Fibroblast of mammary gland (primary cell): ENCODE results near the gene WDFY2.

ENCODE experiments used
- DNase-seq: peaks from one replicate; pipeline ENCODE4 v3.0.0-alpha.2; 2010; ENCODE audit warnings: low read depth
- H3K4me3 ChIP-seq: 2 replicates; pipeline ENCODE4 v1.5.1; 2011; ENCODE audit warnings: low read depth, mild to moderate bottlenecking, low read length, moderate library complexity; ENCODE audit not compliant: control insufficient read depth
- CTCF ChIP-seq: conservative IDR thresholded peaks from 2 replicates; pipeline ENCODE4 v1.5.1; 2011; ENCODE audit warnings: low read depth, low read length, inconsistent platforms; ENCODE audit not compliant: control insufficient read depth, insufficient read depth

The WDFY2 gene

GRCh38 chr13:51660813-51661212 lies 76.6 kb downstream of the WDFY2 start:
- H3K4me3 ChIP-seq, result no peak overlapping the region
- no peak for DNase-seq
- no peak for TF ChIP-seq CTCF

- DNase-seq, result no peak
- no peak for TF ChIP-seq CTCF
Measured at GRCh38 chr13:51663973-51664957, 80.0 kb downstream of the WDFY2 start.

GRCh38 chr13:51665456-51665855 lies 81.2 kb downstream of the WDFY2 start:
- TF ChIP-seq CTCF, result no peak
- DNase-seq, result no peak
- H3K4me3 ChIP-seq, result no peak overlapping the region

More at GRCh38 chr13:51663973-51664957, 80.0 kb downstream of the WDFY2 start:
- H3K4me3 ChIP-seq, result no peak overlapping the region

- H3K4me3 ChIP-seq, result no peak overlapping the region
- TF ChIP-seq CTCF, result no peak
- no peak for DNase-seq
Measured at GRCh38 chr13:51666374-51666773, 82.1 kb downstream of the WDFY2 start.

DNA sequence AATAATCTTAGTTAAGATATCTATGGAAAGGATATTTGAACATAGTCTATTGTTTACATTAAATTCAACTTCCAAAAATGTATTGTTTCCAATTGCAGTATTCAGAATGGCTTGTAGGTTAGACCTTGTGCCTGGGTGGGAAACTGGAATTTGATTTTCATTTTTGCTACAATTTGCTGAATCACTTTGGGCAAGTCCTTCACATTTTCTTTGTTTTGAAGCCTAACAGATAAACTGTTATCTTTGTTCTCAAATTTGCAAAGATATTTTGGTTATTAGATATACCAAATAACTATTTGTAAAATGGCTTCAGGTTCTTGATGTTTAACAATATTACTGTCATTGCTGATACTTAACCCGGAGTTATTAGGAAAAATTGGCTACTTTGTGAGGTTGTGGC lies 82.6 kb downstream of the WDFY2 start:
- H3K4me3 ChIP-seq, result no peak overlapping the region
- DNase-seq, result no peak
- TF ChIP-seq CTCF, result no peak

- H3K4me3 ChIP-seq, result no peak overlapping the region
- no peak for DNase-seq
- no peak for TF ChIP-seq CTCF
Measured at GRCh38 chr13:51668580-51669195, 84.4 kb downstream of the WDFY2 start.
